ENCODE results near the gene HECW1.
A peak's percentile ranks its signal among the peaks of the same experiment; 100 is the strongest.
"Not testable (repeated sequence)": the region's sequence is repeated elsewhere in the genome, so short reads cannot be mapped to it uniquely, and the experiment has no call there.

Gene HECW1

GRCh38 chr7:43211693-43212092 is 99.2 kb downstream of the HECW1 start:
- no peak for DNase-seq

- no peak for DNase-seq
Measured at GRCh38 chr7:43212921-43213320, 100.5 kb downstream of the HECW1 start.

- no peak for DNase-seq
Measured at GRCh38 chr7:43215061-43215460, 102.6 kb downstream of the HECW1 start.

GRCh38 chr7:43217055-43217454 is 104.6 kb downstream of the HECW1 start:
- no peak for DNase-seq

- not testable (repeated sequence) for DNase-seq
Measured at GRCh38 chr7:43218901-43219300, 106.5 kb downstream of the HECW1 start.

- DNase-seq, result no peak
Measured at GRCh38 chr7:43220250-43220649, 107.8 kb downstream of the HECW1 start.

- no peak for DNase-seq
Measured at GRCh38 chr7:43220742-43221141, 108.3 kb downstream of the HECW1 start.

- DNase-seq, result no peak
Measured at GRCh38 chr7:43229801-43230200, 117.4 kb downstream of the HECW1 start.

GRCh38 chr7:43232366-43232765 is 119.9 kb downstream of the HECW1 start:
- peak; percentile 4 for DNase-seq

GRCh38 chr7:43234073-43234472 is 121.6 kb downstream of the HECW1 start:
- DNase-seq, result no peak

GRCh38 chr7:43234968-43235367 is 122.5 kb downstream of the HECW1 start:
- DNase-seq, result no peak

- DNase-seq, result no peak
Measured at GRCh38 chr7:43240565-43240964, 128.1 kb downstream of the HECW1 start.

- no peak for DNase-seq
Measured at GRCh38 chr7:43242628-43243255, 130.3 kb downstream of the HECW1 start.

GRCh38 chr7:43244232-43244631 is 131.8 kb downstream of the HECW1 start:
- DNase-seq, result no peak

GRCh38 chr7:43244784-43245183 is 132.3 kb downstream of the HECW1 start:
- no peak for DNase-seq

GRCh38 chr7:43247757-43248156 is 135.3 kb downstream of the HECW1 start:
- DNase-seq, result no peak

GRCh38 chr7:43248553-43248952 is 136.1 kb downstream of the HECW1 start:
- no peak for DNase-seq

GRCh38 chr7:43248961-43249822 is 136.7 kb downstream of the HECW1 start:
- DNase-seq, result no peak

- DNase-seq, result no peak
Measured at GRCh38 chr7:43249823-43250145, 137.3 kb downstream of the HECW1 start.

GRCh38 chr7:43260980-43261878 is 148.8 kb downstream of the HECW1 start:
- peak; percentile 63 for DNase-seq

- no peak for DNase-seq
Measured at GRCh38 chr7:43265139-43265538, 152.7 kb downstream of the HECW1 start.

- DNase-seq, result no peak
Measured at GRCh38 chr7:43273939-43274719, 161.7 kb downstream of the HECW1 start.

GRCh38 chr7:43274752-43275151 is 162.3 kb downstream of the HECW1 start:
- DNase-seq, result no peak

Data from MV-4-11 (cell line).